Heart left ventricle (tissue), 16 donors: ENCODE data around the gene SLC17A5. TPM values are rescaled to one million over a fixed set of nuclear protein-coding genes. Genes with fewer than 3 reads are reported as not detected.
A peak's percentile ranks its signal among the peaks of the same experiment; 100 is the strongest.
"Not testable (repeated sequence)": the region's sequence is repeated elsewhere in the genome, so short reads cannot be mapped to it uniquely, and the experiment has no call there.

Source experiments
- ATAC-seq, 4 donors: fragments of 200-7000 bp; cut with Tn5 transposase; one replicate each; pipeline ENCODE4 v1.9.1; 2020 to 2022; ENCODE audit warnings: moderate library complexity in 4 of 4, mild to moderate bottlenecking in 3 of 4, moderate number of reproducible peaks in 1 of 4
- DNase-seq, 5 donors: peaks; one replicate each; pipeline ENCODE4 v3.0.0-alpha.2; 2020
- H3K27ac ChIP-seq, 12 donors: fragments of 200-600 bp; sonication (generic) in 4 of 12; one replicate each; pipeline versions ENCODE4 v1.5.0 to v1.8.0; 2016 to 2022; ENCODE audit warnings: mild to moderate bottlenecking in 2 of 12
- H3K27me3 ChIP-seq, 9 donors: fragments of 200-600 bp; sonication (generic) in 2 of 9; one replicate each; pipeline versions ENCODE4 v1.5.1 to v1.8.0; 2016 to 2022; ENCODE audit warnings: mild to moderate bottlenecking in 3 of 9
- H3K36me3 ChIP-seq, 9 donors: fragments of 200-600 bp; sonication (generic) in 2 of 9; one replicate each; pipeline versions ENCODE4 v1.5.0 to v1.8.0; 2018 to 2022; ENCODE audit warnings: mild to moderate bottlenecking in 2 of 9
- H3K4me1 ChIP-seq, 12 donors: fragments of 200-600 bp; sonication (generic) in 4 of 12; one replicate each; pipeline versions ENCODE4 v1.5.0 to v1.8.0; 2016 to 2022; ENCODE audit warnings: mild to moderate bottlenecking in 3 of 12
- H3K4me3 ChIP-seq, 12 donors: fragments of 200-600 bp; sonication (generic) in 4 of 12; one replicate each; pipeline versions ENCODE4 v1.5.0 to v1.8.0; 2017 to 2022; ENCODE audit warnings: mild to moderate bottlenecking in 9 of 12, moderate library complexity in 4 of 12
- H3K9me3 ChIP-seq, 12 donors: fragments of 200-600 bp; sonication (generic) in 4 of 12; one replicate each; pipeline versions ENCODE4 v1.5.0 to v1.8.0; 2016 to 2022; ENCODE audit warnings: mild to moderate bottlenecking in 1 of 12
- CTCF ChIP-seq, 12 donors: fragments of 200-600 bp; sonication (generic) in 4 of 12; IDR thresholded peaks; one replicate each; pipeline versions ENCODE4 v1.5.0 to v1.8.0; 2018 to 2022; ENCODE audit warnings: antibody characterized with exemption in 12 of 12, mild to moderate bottlenecking in 5 of 12
- POLR2A ChIP-seq, 2 donors: fragments of 450-650 bp; IDR thresholded peaks; one replicate each; pipeline ENCODE4 v1.6.1; 2017; ENCODE audit warnings: antibody characterized with exemption in 2 of 2, mild to moderate bottlenecking in 2 of 2, moderate library complexity in 2 of 2
- WGBS, 4 donors: extraction: QIAGEN DNeasy Blood & Tissue Kit in 2 of 4; methylation state at CpG; one replicate each; pipeline versions ENCODE4 v1.1.5 to v1.1.7; 2013 to 2018; 5-methylcytosine and 5-hydroxymethylcytosine counted together
- intact Hi-C, 10 donors: fragments of 100-400 bp; cut with DNase I; formaldehyde crosslinking; loops; one replicate each; pipeline versions ENCODE4 v1.11.1 to v1.14.2; 2022
- polyA plus RNA-seq, 2 donors: library from polyadenylated mRNA; stranded (reverse); fragments of 200-250 nt; gene quantifications; one replicate each; pipeline ENCODE4 v1.2.3, GENCODE V29; 2013
- total RNA-seq, 9 donors: library from RNA; depleted of rRNA in 2 of 9; stranded (reverse); fragments of >200 nt in 2 of 9; fragmentation: NEBNext Ultra II Directional in 3 of 9; extraction: Animal tissue kit (Norgen Biotek cat#: 25700) in 3 of 9; gene quantifications; one replicate each; pipeline versions ENCODE4 v1.1.0 to v1.2.4, GENCODE V29; 2016 to 2023
- donor health status: ischemic (EF 13 %, LVEDD 7.1; RV severe dilation, severe dysfunction).
- donor health status: healthy with polysubstance abuse.
- donor health status: DM: no; HTN: yes; CAD: no.
- donor health status: DM: no; HTN: no; CAD: no.
- donor health status: ischemic (EF 25% LVEDD 6.9; RV normal size, moderate dysfunction).
- donor health status: ischemic (EF 25% LVEDD 5.7; RV mildly dilated, moderate dysfunction).
- donor health status: healthy.
- donor health status: DM: yes; HTN: yes; CAD: no.
- donor health status: ischemic (EF 35%, LVEDD 5.7; RV mildly dilated, moderate dysfunction).
- donor health status: nonischemic (EF 11% LVEDD 7.7; RV severe dilation, severe dysfunction).
- donor health status: DM: yes; HTN: yes; CAD: no.
- donor health status: PGD.
- donor health status: ischemic (EF 29% LVEDD 5.4; RV normal size, mild dysfunction).
- donor health status: nonischemic (EF 23%, LVEDD 6.1; RV moderate dilation, normal function).

Gene SLC17A5
- total and polyA plus RNA-seq, 11 donors = 2.1 to 10.6 (median 7.5) TPM

- ATAC-seq (no peak), DNase-seq (no peak)
Observed at GRCh38 chr6:73569121-73569520, 84.7 kb downstream of the SLC17A5 start.

DNA sequence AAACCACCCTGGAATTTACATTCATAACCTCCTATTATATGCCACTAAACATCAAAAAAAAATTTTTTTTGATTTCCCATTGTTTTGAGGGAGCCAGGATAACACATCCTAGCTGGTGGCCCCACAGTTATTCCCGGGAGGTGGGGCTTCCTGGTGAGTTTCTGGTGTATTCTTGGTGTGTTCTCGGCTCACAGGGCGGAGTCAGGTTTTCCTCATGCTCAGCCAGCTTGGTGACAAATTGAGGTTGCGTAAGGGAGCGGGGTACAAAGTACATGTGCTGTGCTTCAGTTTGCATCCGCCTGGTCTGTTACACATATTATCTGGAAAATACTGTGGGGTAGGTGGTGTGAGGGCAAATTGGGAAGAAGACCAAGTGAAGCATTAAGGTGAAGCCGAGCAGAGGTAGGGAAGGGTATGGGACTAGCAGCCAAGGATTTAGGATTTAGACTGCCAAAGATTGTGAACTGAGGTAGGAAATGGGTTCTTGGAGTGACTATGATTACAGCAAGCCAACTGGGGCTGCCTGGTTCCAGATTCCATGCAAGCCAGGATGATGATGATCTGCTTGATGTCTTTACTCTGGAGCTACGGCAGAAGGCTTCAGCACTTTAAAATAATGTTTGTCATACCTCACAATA is 86.7 kb downstream of the SLC17A5 start:
- intact Hi-C loops = loop anchor here in 2 of 10 donors (5.0 kb wide), 1 partner anchor 45 kb away; the partner anchor contains the start of gene EEF1A1 (in 2 of the 2)
- WGBS, 4 donors = 58 to 79% (median 69%) methylated on average over 8 of the region's 8 CpGs
- ATAC-seq = peak; percentile 27 to 78 (median 60)
- Histone ChIP-seq H3K9me3 (no peaks in the 10 kb centered on the region), H3K4me1 (peaks cover 0 to 17% (median 4%) of the 10 kb centered on the region in 12 donors), H3K27me3 (no peaks in the 10 kb centered on the region), H3K36me3 (no peaks in the 10 kb centered on the region), H3K4me3 (no peak overlapping the region), H3K27ac (peak overlapping the region; percentile 16 to 86 (median 64))
- TF ChIP-seq CTCF (IDR thresholded peaks at IDR 0.05) = no peak
- peak in 1 of 2 donors; percentile 33 for TF ChIP-seq POLR2A (IDR thresholded peaks at IDR 0.05)
- peak in 4 of 5 donors; percentile 62 to 81 (median 72) for DNase-seq

More at GRCh38 chr6:73569121-73569520, 84.7 kb downstream of the SLC17A5 start:
- Histone ChIP-seq H3K4me1 (peaks cover 0 to 17% (median 4%) of the 10 kb centered on the region in 12 donors), H3K27ac (no peak overlapping the region), H3K9me3 (no peaks in the 10 kb centered on the region), H3K36me3 (no peaks in the 10 kb centered on the region), H3K27me3 (no peaks in the 10 kb centered on the region), H3K4me3 (no peak overlapping the region)
- TF ChIP-seq POLR2A (IDR thresholded peaks at IDR 0.05) (no peak), CTCF (IDR thresholded peaks at IDR 0.05) (no peak)
- WGBS, 4 donors = 77 to 85% (median 80%) methylated on average over 5 of the region's 5 CpGs
- intact Hi-C loops = loop anchor here in 2 of 10 donors (5.0 kb wide), 1 partner anchor 47 kb away; the partner anchor contains the start of gene EEF1A1 (in 2 of the 2)

GRCh38 chr6:73566486-73566871 is 87.3 kb downstream of the SLC17A5 start:
- DNase-seq, H3K36me3 ChIP-seq, ATAC-seq, H3K4me3 ChIP-seq, H3K9me3 ChIP-seq, H3K27me3 ChIP-seq: not testable (repeated sequence)
- Histone ChIP-seq H3K4me1 (peaks cover 0 to 16% (median 3%) of the 10 kb centered on the region in 12 donors), H3K27ac (peak overlapping the region in 11 of 12 donors; percentile 14 to 86 (median 64))
- whole genome bisulfite sequencing, 4 donors = 89 to 96% (median 91%) methylated on average over 2 of the region's 2 CpGs
- intact Hi-C loops = loop anchor here in 2 of 10 donors (5.0 kb wide), 1 partner anchor 44 kb away; the partner anchor contains the start of gene EEF1A1 (in 2 of the 2)

DNA sequence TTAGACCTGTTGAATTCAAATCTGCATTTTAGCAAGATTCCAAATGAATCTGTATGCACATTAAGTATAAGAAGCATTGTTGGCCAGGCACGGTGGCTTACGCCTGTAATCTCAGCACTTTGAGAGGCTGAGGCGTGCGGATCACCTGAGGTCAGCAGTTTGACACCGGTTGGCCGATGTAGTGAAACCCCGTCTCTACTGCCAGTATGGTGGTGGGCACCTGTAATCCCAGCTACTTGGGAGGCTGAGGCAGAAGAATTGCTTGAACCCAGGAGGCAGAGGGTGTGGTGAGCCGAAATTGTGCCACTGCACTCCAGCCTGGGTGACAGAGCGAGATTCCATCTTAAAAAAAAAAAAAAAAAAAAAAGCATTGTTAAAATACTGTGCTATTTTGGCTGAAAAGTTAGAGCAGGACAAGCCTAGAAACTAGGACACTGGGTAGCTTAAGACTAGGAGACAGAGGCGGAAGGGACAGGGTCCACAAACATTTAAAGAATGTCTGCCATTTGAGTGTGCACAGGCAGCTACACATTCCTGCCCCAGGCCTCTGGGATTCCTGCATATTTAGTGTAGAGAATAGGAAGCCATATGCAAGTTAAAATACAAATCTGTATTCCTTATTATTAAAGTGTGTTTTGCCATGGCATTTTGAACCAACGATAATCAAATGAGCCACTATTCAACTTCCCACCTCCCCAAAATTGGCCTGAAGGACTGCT is 87.9 kb downstream of the SLC17A5 start:
- no peaks in the 10 kb centered on the region for H3K9me3 ChIP-seq
- intact Hi-C loops = loop anchor here in 2 of 10 donors (5.0 kb wide), 1 partner anchor 44 kb away; the partner anchor contains the start of gene EEF1A1 (in 2 of the 2)
- no peaks in the 10 kb centered on the region for H3K27me3 ChIP-seq
- no peak for TF ChIP-seq POLR2A (IDR thresholded peaks at IDR 0.05)
- no peak for TF ChIP-seq CTCF (IDR thresholded peaks at IDR 0.05)
- DNase-seq = no peak
- WGBS, 4 donors = 90 to 94% (median 93%) methylated on average over 11 of the region's 11 CpGs
- ATAC-seq = no peak
- no peak overlapping the region for H3K4me3 ChIP-seq
- no peaks in the 10 kb centered on the region for H3K36me3 ChIP-seq
- H3K27ac ChIP-seq = peak overlapping the region in 6 of 12 donors; percentile 14 to 86 (median 58)
- H3K4me1 ChIP-seq = peaks cover 0 to 16% (median 3%) of the 10 kb centered on the region in 12 donors
